HepG2 (cell line): ENCODE data around the gene POLDIP3. TPM values are rescaled to one million over a fixed set of nuclear protein-coding genes. Genes with fewer than 3 reads are reported as not detected.
A peak's percentile ranks its signal among the peaks of the same experiment; 100 is the strongest.

ENCODE experiments used
- CREB1 ChIP-seq, 2 experiments: fragments of 450-650 bp in 1 of 2; IDR thresholded peaks; 2 replicates each; pipeline ENCODE4 v1.6.1; 2016 to 2017; ENCODE audit warnings: control low read depth in 1 of 2, mild to moderate bottlenecking in 1 of 2, missing compliant biosample characterization in 1 of 2, missing genetic modification characterization in 1 of 2
- FOSL2 ChIP-seq: sonication (generic); formaldehyde crosslinking; IDR thresholded peaks from 2 replicates; pipeline ENCODE4 v1.4.0; 2020; ENCODE audit warnings: missing genetic modification reagents
- KLF6 ChIP-seq: IDR thresholded peaks from 2 replicates; pipeline ENCODE4 v1.8.0; 2016; ENCODE audit warnings: missing biosample characterization, missing genetic modification reagents
- MIER2 ChIP-seq: IDR thresholded peaks from 2 replicates; pipeline ENCODE4 v1.6.1; 2016; ENCODE audit warnings: missing biosample characterization, missing genetic modification reagents
- PHF21A ChIP-seq: sonication (generic); formaldehyde crosslinking; IDR thresholded peaks from 2 replicates; pipeline ENCODE4 v1.5.0; 2020; ENCODE audit warnings: mild to moderate bottlenecking, missing genetic modification reagents
- PITX1 ChIP-seq: sonication (generic); formaldehyde crosslinking; IDR thresholded peaks from 2 replicates; pipeline ENCODE4 v1.5.1; 2020; ENCODE audit warnings: mild to moderate bottlenecking, missing genetic modification reagents
- SP2 ChIP-seq: sonication (generic); formaldehyde crosslinking; IDR thresholded peaks from 2 replicates; pipeline ENCODE4 v1.5.1; 2020; ENCODE audit warnings: mild to moderate bottlenecking, missing genetic modification reagents
- ZBTB1 ChIP-seq: sonication (generic); formaldehyde crosslinking; IDR thresholded peaks from 2 replicates; pipeline ENCODE4 v1.4.0; 2020; ENCODE audit warnings: missing genetic modification reagents, borderline replicate concordance
- ZBTB26 ChIP-seq: IDR thresholded peaks from 2 replicates; pipeline ENCODE4 v1.6.1; 2016; ENCODE audit warnings: missing compliant biosample characterization, missing genetic modification reagents, borderline replicate concordance
- ZNF143 ChIP-seq: sonication (generic); formaldehyde crosslinking; IDR thresholded peaks from 2 replicates; pipeline ENCODE4 v1.4.0; 2020; ENCODE audit warnings: missing genetic modification reagents
- ZNF3 ChIP-seq: IDR thresholded peaks from 2 replicates; pipeline ENCODE4 v1.7.0; 2017; ENCODE audit warnings: inconsistent platforms
- ZNF350 ChIP-seq: sonication (generic); formaldehyde crosslinking; IDR thresholded peaks from 2 replicates; pipeline ENCODE4 v1.4.0; 2020; ENCODE audit warnings: mild to moderate bottlenecking, low read depth, missing genetic modification reagents, borderline replicate concordance
- ZNF451 ChIP-seq: sonication (generic); formaldehyde crosslinking; IDR thresholded peaks from 2 replicates; pipeline ENCODE4 v1.5.0; 2020; ENCODE audit warnings: mild to moderate bottlenecking, missing genetic modification reagents
- ZNF513 ChIP-seq: sonication (generic); formaldehyde crosslinking; conservative IDR thresholded peaks from 2 replicates; pipeline ENCODE4 v1.5.0; 2020; ENCODE audit warnings: missing genetic modification reagents
- ZNF547 ChIP-seq: sonication (generic); formaldehyde crosslinking; IDR thresholded peaks from 2 replicates; pipeline ENCODE4 v1.5.1; 2020; ENCODE audit warnings: mild to moderate bottlenecking, missing genetic modification reagents
- ZNF710 ChIP-seq: sonication (generic); formaldehyde crosslinking; IDR thresholded peaks from 2 replicates; pipeline ENCODE4 v1.5.0; 2020; ENCODE audit warnings: mild to moderate bottlenecking, missing genetic modification reagents, borderline replicate concordance
- ZNF780A ChIP-seq: sonication (generic); formaldehyde crosslinking; IDR thresholded peaks from 2 replicates; pipeline ENCODE4 v1.8.0; 2022; ENCODE audit warnings: mild to moderate bottlenecking, missing genetic modification reagents, moderate library complexity
- polyA plus RNA-seq, 8 experiments: library from polyadenylated mRNA; depleted of rRNA in 3 of 8; stranded (reverse) in 7 of 8; unstranded in 1 of 8; fragments of >200 nt; fragmentation: Illumina TruSeq in 4 of 8; extraction: Trizol in 4 of 8; gene quantifications; 2 replicates each; pipeline versions ENCODE4 v1.2.1 to v1.2.3, GENCODE V29; 2011 to 2016; ENCODE audit warnings: low read depth in 4 of 8, missing spikeins in 1 of 8, mixed read lengths in 1 of 8; ENCODE audit not compliant: insufficient read depth in 1 of 8
- total RNA-seq, 5 experiments: library from RNA; depleted of rRNA; stranded (reverse); fragments of >200 nt; fragmentation: Illumina TruSeq; extraction: Trizol; gene quantifications; 2 replicates each; pipeline ENCODE4 v1.2.3, GENCODE V29; 2016; ENCODE audit warnings: low read depth in 1 of 5
- TF ChIP-seq, protein P1 (sequence below): sonication (generic); formaldehyde crosslinking; IDR thresholded peaks from 2 replicates; pipeline ENCODE4 v1.4.0; 2020; ENCODE audit warnings: low read depth, missing genetic modification reagents
- TF ChIP-seq, protein P2 (sequence below): sonication (generic); formaldehyde crosslinking; IDR thresholded peaks from 2 replicates; pipeline ENCODE4 v1.5.0; 2020; ENCODE audit warnings: missing genetic modification reagents

POLDIP3 gene
- total and polyA plus RNA-seq, 2 of the 13 experiments (the other 11 are each of a cell fraction or from before 2014, with no cell fraction given), result 45.8 to 47.4 TPM

DNA sequence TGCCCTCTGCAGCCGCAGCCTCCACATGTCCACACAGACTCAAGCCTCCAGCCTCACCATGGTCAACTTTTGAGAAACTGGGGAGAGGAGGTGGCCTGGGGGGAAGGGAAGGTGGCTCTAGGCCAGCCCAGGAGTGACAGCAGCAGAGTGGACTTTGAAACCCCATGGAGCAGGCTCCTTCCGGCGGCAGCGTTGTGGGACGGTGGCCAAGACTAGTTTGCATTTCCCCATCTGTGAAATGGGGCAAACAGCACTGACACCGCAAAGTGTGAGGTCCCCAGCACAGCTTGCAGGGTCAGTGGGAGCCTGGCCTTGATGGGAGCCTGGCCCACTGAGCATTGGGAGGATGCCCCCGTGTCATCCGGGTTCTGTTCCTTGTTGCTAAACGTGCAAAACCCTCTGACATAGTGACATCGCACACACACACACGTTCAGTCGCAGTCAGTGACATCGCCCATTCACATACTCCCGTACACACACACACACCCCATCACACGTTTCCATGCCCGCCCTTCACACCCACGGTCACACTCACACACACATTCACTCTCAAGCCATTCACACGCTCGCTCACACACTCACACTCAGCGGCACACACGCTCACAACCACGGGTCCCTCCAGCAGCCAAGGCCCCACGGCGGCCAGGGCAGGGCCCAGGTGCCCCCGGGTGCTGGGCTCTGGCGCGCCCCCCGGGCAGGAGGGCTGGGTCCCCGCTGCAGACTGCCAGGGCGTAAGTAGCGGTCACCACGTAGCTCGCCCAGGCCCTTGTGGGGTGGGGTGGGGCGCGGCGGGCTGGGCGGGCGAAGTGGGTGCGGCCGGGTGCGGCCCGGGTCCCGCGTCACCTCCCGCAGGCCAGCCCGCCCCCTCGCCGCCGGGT, 33.9 kb upstream of the POLDIP3 start (continued):
- TF ChIP-seq ZBTB26 (CRISPR knock-in tag), result peak; percentile 73
- peak; percentile 50; the same call in 1 of the 2 replicates for TF ChIP-seq FOSL2 (CRISPR knock-in tag)
- 0 out of 2 replicates have a peak, but pooled peaks have one; percentile 29 for TF ChIP-seq ZNF710 (CRISPR knock-in tag)
- no peak for TF ChIP-seq KLF6 (CRISPR knock-in tag)
- TF ChIP-seq CREB1 (IDR thresholded peaks at IDR 0.05), result 0 out of 2 replicates have a peak, but pooled peaks have one; percentile 21
- TF ChIP-seq CREB1 (CRISPR knock-in tag; IDR thresholded peaks at IDR 0.05), result no peak
- peak; percentile 83; the same call in 1 of the 2 replicates for TF ChIP-seq ZNF350 (CRISPR knock-in tag)
- TF ChIP-seq ZNF451 (CRISPR knock-in tag), result no peak
- TF ChIP-seq, protein P1, sequence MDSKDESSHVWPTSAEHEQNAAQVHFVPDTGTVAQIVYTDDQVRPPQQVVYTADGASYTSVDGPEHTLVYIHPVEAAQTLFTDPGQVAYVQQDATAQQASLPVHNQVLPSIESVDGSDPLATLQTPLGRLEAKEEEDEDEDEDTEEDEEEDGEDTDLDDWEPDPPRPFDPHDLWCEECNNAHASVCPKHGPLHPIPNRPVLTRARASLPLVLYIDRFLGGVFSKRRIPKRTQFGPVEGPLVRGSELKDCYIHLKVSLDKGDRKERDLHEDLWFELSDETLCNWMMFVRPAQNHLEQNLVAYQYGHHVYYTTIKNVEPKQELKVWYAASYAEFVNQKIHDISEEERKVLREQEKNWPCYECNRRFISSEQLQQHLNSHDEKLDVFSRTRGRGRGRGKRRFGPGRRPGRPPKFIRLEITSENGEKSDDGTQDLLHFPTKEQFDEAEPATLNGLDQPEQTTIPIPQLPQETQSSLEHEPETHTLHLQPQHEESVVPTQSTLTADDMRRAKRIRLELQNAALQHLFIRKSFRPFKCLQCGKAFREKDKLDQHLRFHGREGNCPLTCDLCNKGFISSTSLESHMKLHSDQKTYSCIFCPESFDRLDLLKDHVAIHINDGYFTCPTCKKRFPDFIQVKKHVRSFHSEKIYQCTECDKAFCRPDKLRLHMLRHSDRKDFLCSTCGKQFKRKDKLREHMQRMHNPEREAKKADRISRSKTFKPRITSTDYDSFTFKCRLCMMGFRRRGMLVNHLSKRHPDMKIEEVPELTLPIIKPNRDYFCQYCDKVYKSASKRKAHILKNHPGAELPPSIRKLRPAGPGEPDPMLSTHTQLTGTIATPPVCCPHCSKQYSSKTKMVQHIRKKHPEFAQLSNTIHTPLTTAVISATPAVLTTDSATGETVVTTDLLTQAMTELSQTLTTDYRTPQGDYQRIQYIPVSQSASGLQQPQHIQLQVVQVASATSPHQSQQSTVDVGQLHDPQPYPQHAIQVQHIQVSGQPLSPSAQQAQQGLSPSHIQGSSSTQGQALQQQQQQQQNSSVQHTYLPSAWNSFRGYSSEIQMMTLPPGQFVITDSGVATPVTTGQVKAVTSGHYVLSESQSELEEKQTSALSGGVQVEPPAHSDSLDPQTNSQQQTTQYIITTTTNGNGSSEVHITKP (CRISPR knock-in tag), result 0 out of 2 replicates have a peak, but pooled peaks have one; percentile 24
- no peak for TF ChIP-seq ZBTB1 (CRISPR knock-in tag)
- TF ChIP-seq PHF21A (CRISPR knock-in tag), result peak; percentile 87
- TF ChIP-seq, protein P2, sequence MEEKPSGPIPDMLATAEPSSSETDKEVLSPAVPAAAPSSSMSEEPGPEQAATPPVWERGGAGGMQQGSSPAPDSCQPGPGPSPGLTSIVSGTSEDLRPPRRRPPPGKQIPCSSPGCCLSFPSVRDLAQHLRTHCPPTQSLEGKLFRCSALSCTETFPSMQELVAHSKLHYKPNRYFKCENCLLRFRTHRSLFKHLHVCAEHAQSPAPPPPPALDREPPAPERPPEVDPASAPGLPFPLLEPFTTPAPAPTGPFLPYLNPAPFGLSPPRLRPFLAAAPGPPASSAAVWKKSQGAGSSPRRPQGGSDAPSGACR, result peak; percentile 80; the same call in 1 of the 2 replicates
- TF ChIP-seq ZNF513, result 0 out of 2 replicates have a peak, but pooled peaks have one; percentile 62
- no peak for TF ChIP-seq ZNF143
- TF ChIP-seq ZNF547, result peak; percentile 70
- no peak for TF ChIP-seq ZNF780A
- TF ChIP-seq MIER2 (CRISPR knock-in tag), result no peak
- TF ChIP-seq PITX1 (CRISPR knock-in tag), result 0 out of 2 replicates have a peak, but pooled peaks have one; percentile 61
- no peak; the same call in 1 of the 2 replicates for TF ChIP-seq SP2 (CRISPR knock-in tag)
- peak; percentile 83 for TF ChIP-seq ZNF3
